MM.1S (cell line): ENCODE measurements around the gene GLRA1.

Source experiments
- DNase-seq: peaks from one replicate; pipeline ENCODE4 v3.0.0-alpha.2; 2015
- H2AFZ ChIP-seq: fragments of 300-600 bp; sonication (generic); 2 replicates; pipeline ENCODE4 v1.6.0; 2016; ENCODE audit warnings: antibody characterized with exemption, low read length
- H3F3A ChIP-seq: fragments of 300-600 bp; sonication (generic); 2 replicates; pipeline ENCODE4 v1.6.1; 2016; ENCODE audit warnings: mild to moderate bottlenecking, antibody characterized with exemption, low read length, moderate library complexity, mixed read lengths; ENCODE audit not compliant: insufficient read depth
- H3K27ac ChIP-seq: fragments of 300-600 bp; sonication (generic); 2 replicates; pipeline ENCODE4 v1.5.1; 2016; ENCODE audit warnings: mild to moderate bottlenecking, low read length
- H3K27me3 ChIP-seq: fragments of 300-600 bp; sonication (generic); replicated peaks from 2 replicates; pipeline ENCODE4 v1.6.0; 2016; ENCODE audit warnings: low read length; ENCODE audit not compliant: insufficient read depth
- H3K36me3 ChIP-seq: fragments of 300-600 bp; sonication (generic); replicated peaks from 2 replicates; pipeline ENCODE4 v1.6.1; 2016; ENCODE audit warnings: mild to moderate bottlenecking, low read length, mixed read lengths; ENCODE audit not compliant: insufficient read depth
- H3K4me1 ChIP-seq: fragments of 300-600 bp; sonication (generic); 2 replicates; pipeline ENCODE4 v1.6.1; 2016; ENCODE audit warnings: low read length, mixed read lengths
- H3K4me2 ChIP-seq: fragments of 300-600 bp; sonication (generic); 2 replicates; pipeline ENCODE4 v1.6.0; 2016; ENCODE audit warnings: low read depth, low read length
- H3K4me3 ChIP-seq: fragments of 300-600 bp; sonication (generic); 2 replicates; pipeline ENCODE4 v1.5.1; 2016; ENCODE audit warnings: low read length, mixed read lengths
- H3K79me2 ChIP-seq: fragments of 300-600 bp; sonication (generic); 2 replicates; pipeline ENCODE4 v1.6.1; 2016; ENCODE audit warnings: mixed run types, low read length, mixed read lengths
- H3K9ac ChIP-seq: fragments of 300-600 bp; sonication (generic); 2 replicates; pipeline ENCODE4 v1.6.1; 2016; ENCODE audit warnings: low read length, mixed read lengths
- H3K9me2 ChIP-seq: fragments of 300-600 bp; sonication (generic); replicated peaks from 2 replicates; pipeline ENCODE4 v1.6.1; 2016; ENCODE audit warnings: mild to moderate bottlenecking, low read length, mixed read lengths; ENCODE audit not compliant: insufficient read depth
- H3K9me3 ChIP-seq: fragments of 300-600 bp; sonication (generic); replicated peaks from 2 replicates; pipeline ENCODE4 v1.6.1; 2016; ENCODE audit warnings: mild to moderate bottlenecking, low read length, mixed read lengths; ENCODE audit not compliant: insufficient read depth
- H4K20me1 ChIP-seq: fragments of 300-600 bp; sonication (generic); 2 replicates; pipeline ENCODE4 v1.6.1; 2016; ENCODE audit warnings: mild to moderate bottlenecking, low read length, moderate library complexity, mixed read lengths; ENCODE audit not compliant: insufficient read depth
- CTCF ChIP-seq: fragments of 300-600 bp; sonication (generic); IDR thresholded peaks from 2 replicates; pipeline ENCODE4 v1.5.1; 2016; ENCODE audit warnings: antibody characterized with exemption, low read length, mixed read lengths
- EZH2 ChIP-seq: fragments of 300-600 bp; sonication (generic); optimal IDR thresholded peaks from 2 replicates; pipeline ENCODE3; 2017; ENCODE audit warnings: low read depth, mild to moderate bottlenecking, antibody characterized with exemption, low read length, mixed read lengths
- EZH2phosphoT487 ChIP-seq: fragments of 300-600 bp; sonication (generic); IDR thresholded peaks from 2 replicates; pipeline ENCODE4 v1.6.1; 2018; ENCODE audit warnings: antibody characterized with exemption, low read length

The GLRA1 gene

GRCh38 chr5:151947931-151948608 is 23.4 kb upstream of the GLRA1 start:
- Histone ChIP-seq H2AFZ (no peak overlapping the region), H3K36me3 (no peaks in the 10 kb centered on the region), H3F3A (no peaks in the 10 kb centered on the region), H3K9ac (no peak overlapping the region), H4K20me1 (no peaks in the 10 kb centered on the region), H3K4me1 (no peaks in the 10 kb centered on the region), H3K9me3 (no peaks in the 10 kb centered on the region), H3K27ac (no peak overlapping the region), H3K27me3 (no peaks in the 10 kb centered on the region), H3K4me3 (no peak overlapping the region), H3K4me2 (no peak overlapping the region), H3K79me2 (no peaks in the 10 kb centered on the region), H3K9me2 (no peaks in the 10 kb centered on the region)
- TF ChIP-seq CTCF (no peak), EZH2 (no peak), EZH2phosphoT487 (no peak)
- no peak for DNase-seq

DNA sequence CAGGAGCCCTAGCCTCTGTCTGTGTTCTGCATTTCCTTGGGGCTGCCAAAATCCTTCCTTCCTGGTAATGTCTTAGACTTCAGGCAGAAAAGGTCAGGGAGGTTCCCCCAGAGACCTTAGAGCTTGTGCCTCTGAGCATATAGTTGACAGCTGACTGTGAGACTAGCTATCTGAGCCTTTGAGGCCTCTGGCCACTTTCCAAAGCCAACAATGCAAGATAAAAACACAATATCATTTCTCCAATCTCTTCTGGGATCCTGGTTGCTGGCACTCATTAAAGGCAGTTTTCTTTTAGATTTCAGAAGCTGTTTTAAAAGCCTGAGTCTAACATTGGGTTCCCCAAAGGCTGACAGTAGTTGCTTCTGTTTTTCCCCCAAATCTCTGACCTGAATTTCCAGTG is 13.2 kb upstream of the GLRA1 start:
- Histone ChIP-seq H3K9me2 (no peaks in the 10 kb centered on the region), H3K4me3 (no peak overlapping the region), H3K36me3 (no peaks in the 10 kb centered on the region), H3K9me3 (no peaks in the 10 kb centered on the region), H3K4me2 (no peak overlapping the region), H3K79me2 (no peaks in the 10 kb centered on the region), H3K27ac (no peak overlapping the region), H2AFZ (no peak overlapping the region), H3K9ac (no peak overlapping the region), H3K27me3 (no peaks in the 10 kb centered on the region), H3F3A (no peaks in the 10 kb centered on the region), H3K4me1 (no peaks in the 10 kb centered on the region), H4K20me1 (no peaks in the 10 kb centered on the region)
- no peak for DNase-seq
- no peak for TF ChIP-seq EZH2
- TF ChIP-seq CTCF, result no peak

GRCh38 chr5:151935135-151935695 is 10.6 kb upstream of the GLRA1 start:
- TF ChIP-seq EZH2, result no peak
- no peak for TF ChIP-seq EZH2phosphoT487
- TF ChIP-seq CTCF, result no peak
- H3K9me2 ChIP-seq, result no peaks in the 10 kb centered on the region
- H3K9me3 ChIP-seq, result no peaks in the 10 kb centered on the region
- no peak overlapping the region for H3K27ac ChIP-seq
- H3F3A ChIP-seq, result no peaks in the 10 kb centered on the region
- DNase-seq, result no peak
- no peak overlapping the region for H3K4me3 ChIP-seq
- no peaks in the 10 kb centered on the region for H3K4me1 ChIP-seq
- no peak overlapping the region for H2AFZ ChIP-seq
- H3K36me3 ChIP-seq, result no peaks in the 10 kb centered on the region
- H3K9ac ChIP-seq, result no peak overlapping the region
- no peak overlapping the region for H3K4me2 ChIP-seq
- no peaks in the 10 kb centered on the region for H3K79me2 ChIP-seq
- no peaks in the 10 kb centered on the region for H4K20me1 ChIP-seq
- H3K27me3 ChIP-seq, result no peaks in the 10 kb centered on the region
